ENCODE data around the gene CHCHD4. TPM values are rescaled to one million over a fixed set of nuclear protein-coding genes. Genes with fewer than 3 reads are reported as not detected.
A peak's percentile ranks its signal among the peaks of the same experiment; 100 is the strongest.

Gene CHCHD4
- total and polyA plus RNA-seq, 2 donors (not counting 1 experiment from before 2014, with no cell fraction given), result 12.7 to 16.3 TPM

- H3K9ac ChIP-seq (ENCODE audit: insufficient read depth, low read length), result no peak overlapping the region
- no peak overlapping the region for H2AFZ ChIP-seq (ENCODE audit: low read length)
- no peak overlapping the region for H3K27ac ChIP-seq (ENCODE audit: insufficient read depth, low read length)
- no peak for TF ChIP-seq EZH2 (IDR thresholded peaks at IDR 0.05; ENCODE audit: low read length, missing control alignments)
- TF ChIP-seq, protein P1, sequence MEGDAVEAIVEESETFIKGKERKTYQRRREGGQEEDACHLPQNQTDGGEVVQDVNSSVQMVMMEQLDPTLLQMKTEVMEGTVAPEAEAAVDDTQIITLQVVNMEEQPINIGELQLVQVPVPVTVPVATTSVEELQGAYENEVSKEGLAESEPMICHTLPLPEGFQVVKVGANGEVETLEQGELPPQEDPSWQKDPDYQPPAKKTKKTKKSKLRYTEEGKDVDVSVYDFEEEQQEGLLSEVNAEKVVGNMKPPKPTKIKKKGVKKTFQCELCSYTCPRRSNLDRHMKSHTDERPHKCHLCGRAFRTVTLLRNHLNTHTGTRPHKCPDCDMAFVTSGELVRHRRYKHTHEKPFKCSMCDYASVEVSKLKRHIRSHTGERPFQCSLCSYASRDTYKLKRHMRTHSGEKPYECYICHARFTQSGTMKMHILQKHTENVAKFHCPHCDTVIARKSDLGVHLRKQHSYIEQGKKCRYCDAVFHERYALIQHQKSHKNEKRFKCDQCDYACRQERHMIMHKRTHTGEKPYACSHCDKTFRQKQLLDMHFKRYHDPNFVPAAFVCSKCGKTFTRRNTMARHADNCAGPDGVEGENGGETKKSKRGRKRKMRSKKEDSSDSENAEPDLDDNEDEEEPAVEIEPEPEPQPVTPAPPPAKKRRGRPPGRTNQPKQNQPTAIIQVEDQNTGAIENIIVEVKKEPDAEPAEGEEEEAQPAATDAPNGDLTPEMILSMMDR (conservative IDR thresholded peaks at IDR 0.05 in 1 of 2, IDR thresholded peaks at IDR 0.05 in 1 of 2; ENCODE audit: low read depth in 1 of 2, low read length in 2 of 2), result no peak
- no peaks in the 10 kb centered on the region for H3K79me2 ChIP-seq (ENCODE audit: control insufficient read depth, insufficient read depth, low read length)
- peaks cover 24% of the 10 kb centered on the region for H3K36me3 ChIP-seq (ENCODE audit: control insufficient read depth, insufficient read depth, low read length)
- H3K27me3 ChIP-seq (ENCODE audit: control insufficient read depth, insufficient read depth, low read length), result no peaks in the 10 kb centered on the region
- no peaks in the 10 kb centered on the region for H4K20me1 ChIP-seq (ENCODE audit: control insufficient read depth, extremely low read depth, insufficient read depth, low read length)
- no peak overlapping the region for H3K4me3 ChIP-seq (replicated peaks in 1 of 4; ENCODE audit: control extremely low read depth in 1 of 4, insufficient read depth in 1 of 4, low read depth in 3 of 4, low read length in 4 of 4)
- DNase-seq (ENCODE audit: low read depth in 2 of 2), result no peak
- no peaks in the 10 kb centered on the region for H3K9me3 ChIP-seq (ENCODE audit: control insufficient read depth, insufficient read depth, low read depth, low read length)
- H3K4me2 ChIP-seq (ENCODE audit: extremely low read depth, insufficient read depth, low read length), result no peak overlapping the region
- H3K4me1 ChIP-seq (ENCODE audit: control insufficient read depth, extremely low read depth, insufficient read depth, low read length), result peaks cover 33% of the 10 kb centered on the region
Measured at GRCh38 chr3:14147066-14147435, 22.4 kb upstream of the CHCHD4 start.

DNA sequence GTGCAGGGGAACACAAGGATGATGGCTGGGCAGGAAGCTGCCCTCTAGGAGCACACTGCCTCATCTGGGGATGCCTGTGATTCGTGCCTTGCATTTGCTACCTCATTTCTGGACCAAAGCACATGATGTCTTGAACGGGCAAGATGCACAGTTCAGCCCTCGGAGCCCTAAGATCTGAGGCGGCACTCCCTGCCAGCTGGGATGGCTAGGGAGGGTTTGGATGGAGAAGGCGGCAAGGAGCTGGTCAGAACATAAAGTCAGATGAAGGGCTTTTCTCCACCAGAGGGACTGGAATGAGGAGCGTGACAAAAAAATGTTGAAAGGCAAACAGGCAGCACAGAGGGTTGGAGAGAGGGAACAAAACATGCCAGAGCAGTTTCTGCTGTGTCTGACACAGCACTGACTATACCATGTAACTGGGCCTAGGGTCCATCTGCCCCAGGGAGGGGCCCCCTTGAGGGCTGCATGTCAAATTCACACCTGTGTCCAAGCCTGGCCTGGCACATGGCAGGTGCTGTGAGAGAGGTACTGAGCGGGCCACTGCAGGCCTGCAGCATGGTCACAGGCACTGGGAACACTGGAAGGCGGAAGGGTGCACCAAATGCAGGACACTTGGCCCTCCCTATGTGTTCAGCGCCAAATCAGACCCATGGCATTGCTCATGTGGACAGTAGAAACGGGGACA is 21.9 kb upstream of the CHCHD4 start:
- no peak overlapping the region for H3K4me2 ChIP-seq (ENCODE audit: extremely low read depth, insufficient read depth, low read length)
- H3K4me1 ChIP-seq (ENCODE audit: control insufficient read depth, extremely low read depth, insufficient read depth, low read length), result peaks cover 34% of the 10 kb centered on the region
- no peaks in the 10 kb centered on the region for H3K9me3 ChIP-seq (ENCODE audit: control insufficient read depth, insufficient read depth, low read depth, low read length)
- H3K79me2 ChIP-seq (ENCODE audit: control insufficient read depth, insufficient read depth, low read length), result no peaks in the 10 kb centered on the region
- no peak overlapping the region for H3K4me3 ChIP-seq (replicated peaks in 1 of 4; ENCODE audit: control extremely low read depth in 1 of 4, insufficient read depth in 1 of 4, low read depth in 3 of 4, low read length in 4 of 4)
- H3K27me3 ChIP-seq (ENCODE audit: control insufficient read depth, insufficient read depth, low read length), result no peaks in the 10 kb centered on the region
- H4K20me1 ChIP-seq (ENCODE audit: control insufficient read depth, extremely low read depth, insufficient read depth, low read length), result no peaks in the 10 kb centered on the region
- TF ChIP-seq, protein P1 (conservative IDR thresholded peaks at IDR 0.05 in 1 of 2, IDR thresholded peaks at IDR 0.05 in 1 of 2; ENCODE audit: low read depth in 1 of 2, low read length in 2 of 2), result no peak
- TF ChIP-seq EZH2 (IDR thresholded peaks at IDR 0.05; ENCODE audit: low read length, missing control alignments), result no peak
- no peak overlapping the region for H2AFZ ChIP-seq (ENCODE audit: low read length)
- DNase-seq (ENCODE audit: low read depth in 2 of 2), result no peak
- peak overlapping the region; percentile 29 for H3K27ac ChIP-seq (ENCODE audit: insufficient read depth, low read length)
- H3K36me3 ChIP-seq (ENCODE audit: control insufficient read depth, insufficient read depth, low read length), result peaks cover 27% of the 10 kb centered on the region
- H3K9ac ChIP-seq (ENCODE audit: insufficient read depth, low read length), result no peak overlapping the region

DNA sequence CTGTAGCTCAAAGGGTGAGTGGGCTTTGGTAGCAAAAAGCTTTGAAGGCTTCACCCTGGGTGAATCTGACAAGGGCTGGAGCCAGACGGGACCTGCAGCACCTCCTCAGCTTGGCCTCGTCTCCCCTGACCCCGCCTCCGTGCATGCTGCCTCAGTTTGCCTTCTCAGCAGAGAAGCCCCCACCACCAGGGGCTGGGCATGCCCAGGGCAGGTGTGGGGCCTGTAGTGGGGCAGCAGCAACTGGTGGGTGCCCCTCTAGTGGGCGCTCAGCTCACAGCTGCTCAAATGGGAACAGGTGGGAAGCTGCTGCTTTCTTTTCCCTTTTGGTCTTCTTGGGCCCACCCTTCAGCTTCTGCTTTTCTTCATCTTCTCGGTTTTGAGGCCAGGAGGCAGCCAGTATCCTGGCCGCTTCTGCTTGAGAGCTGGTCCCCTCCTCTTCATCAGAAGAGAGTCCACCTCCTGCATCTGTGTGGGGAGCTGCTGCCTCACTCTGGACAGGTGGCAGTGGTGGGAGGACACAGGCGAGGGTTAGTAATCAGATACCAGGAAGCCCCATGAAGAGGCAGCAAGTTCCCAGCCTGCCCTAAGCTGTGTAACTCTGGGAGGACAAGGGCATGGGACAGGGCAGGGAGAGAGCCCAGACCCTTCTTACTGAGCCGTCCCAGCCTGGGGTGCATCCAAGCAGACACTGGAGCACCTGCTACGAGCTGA is 21.2 kb upstream of the CHCHD4 start:
- no peak overlapping the region for H3K4me2 ChIP-seq (ENCODE audit: extremely low read depth, insufficient read depth, low read length)
- no peaks in the 10 kb centered on the region for H3K79me2 ChIP-seq (ENCODE audit: control insufficient read depth, insufficient read depth, low read length)
- no peaks in the 10 kb centered on the region for H3K27me3 ChIP-seq (ENCODE audit: control insufficient read depth, insufficient read depth, low read length)
- no peak for DNase-seq (ENCODE audit: low read depth in 2 of 2)
- H3K9me3 ChIP-seq (ENCODE audit: control insufficient read depth, insufficient read depth, low read depth, low read length), result no peaks in the 10 kb centered on the region
- no peak overlapping the region for H3K4me3 ChIP-seq (replicated peaks in 1 of 4; ENCODE audit: control extremely low read depth in 1 of 4, insufficient read depth in 1 of 4, low read depth in 3 of 4, low read length in 4 of 4)
- TF ChIP-seq, protein P1 (conservative IDR thresholded peaks at IDR 0.05 in 1 of 2, IDR thresholded peaks at IDR 0.05 in 1 of 2; ENCODE audit: low read depth in 1 of 2, low read length in 2 of 2), result no peak
- no peak for TF ChIP-seq EZH2 (IDR thresholded peaks at IDR 0.05; ENCODE audit: low read length, missing control alignments)
- no peak overlapping the region for H2AFZ ChIP-seq (ENCODE audit: low read length)
- peaks cover 26% of the 10 kb centered on the region for H3K36me3 ChIP-seq (ENCODE audit: control insufficient read depth, insufficient read depth, low read length)
- H4K20me1 ChIP-seq (ENCODE audit: control insufficient read depth, extremely low read depth, insufficient read depth, low read length), result no peaks in the 10 kb centered on the region
- peak overlapping the region; percentile 99 for H3K27ac ChIP-seq (ENCODE audit: insufficient read depth, low read length)
- H3K9ac ChIP-seq (ENCODE audit: insufficient read depth, low read length), result no peak overlapping the region
- peaks cover 34% of the 10 kb centered on the region for H3K4me1 ChIP-seq (ENCODE audit: control insufficient read depth, extremely low read depth, insufficient read depth, low read length)

Measured in fibroblast of lung (primary cell).